Ovary (tissue), 9 donors: Measurements from ENCODE around the gene TRAF3. TPM values are rescaled to one million over a fixed set of nuclear protein-coding genes. Genes with fewer than 3 reads are reported as not detected.

ENCODE experiments used
- DNase-seq, 5 donors: peaks; one replicate each; pipeline ENCODE4 v3.0.0-alpha.2; 2019 to 2020
- H3K27ac ChIP-seq, 2 donors: fragments of 200-600 bp; one replicate each; pipeline versions ENCODE4 v1.5.1 to v1.8.0; 2019 to 2022
- H3K27me3 ChIP-seq: fragments of 200-600 bp; one replicate; pipeline ENCODE4 v1.8.0; 2022
- H3K36me3 ChIP-seq: fragments of 200-600 bp; sonication (generic); one replicate; pipeline ENCODE4 v1.5.1; 2019
- H3K4me1 ChIP-seq: one replicate; pipeline ENCODE4 v1.8.1; 2013; ENCODE audit warnings: mild to moderate bottlenecking, moderate library complexity; ENCODE audit not compliant: insufficient read depth
- H3K4me3 ChIP-seq: fragments of 200-600 bp; sonication (generic); one replicate; pipeline ENCODE4 v1.5.1; 2017
- H3K9me3 ChIP-seq, 2 donors: fragments of 200-600 bp in 1 of 2; sonication (generic) in 1 of 2; one replicate each; pipeline versions ENCODE4 v1.5.1 to v1.8.1; 2013 to 2019; ENCODE audit warnings: mild to moderate bottlenecking in 1 of 2, moderate library complexity in 1 of 2
- EP300 ChIP-seq: sonication (generic); formaldehyde crosslinking; IDR thresholded peaks from one replicate; pipeline ENCODE4 v1.6.1; 2017; ENCODE audit warnings: antibody characterized with exemption
- POLR2A ChIP-seq: fragments of 450-650 bp; IDR thresholded peaks from one replicate; pipeline ENCODE4 v1.6.1; 2017; ENCODE audit warnings: antibody characterized with exemption, mild to moderate bottlenecking, moderate library complexity
- WGBS, 3 donors: extraction: QIAGEN DNeasy Blood & Tissue Kit in 1 of 3; methylation state at CpG; one replicate each; pipeline versions ENCODE4 v1.1.5 to v1.1.7; 2013 to 2017; 5-methylcytosine and 5-hydroxymethylcytosine counted together
- intact Hi-C, 4 donors: fragments of 100-400 bp; cut with DNase I; formaldehyde crosslinking; loops; one replicate each; pipeline versions ENCODE4 v1.11.0 to v1.15.1; 2022 to 2023
- polyA plus RNA-seq, 2 donors: library from polyadenylated mRNA; stranded (reverse); fragments of 200-250 nt in 1 of 2; fragments of 350-450 nt in 1 of 2; fragmentation: Illumina TruSeq in 1 of 2; extraction: RNeasy Lipid Tissue Mini Kit (QIAGEN cat#74804) in 1 of 2; gene quantifications; one replicate each; pipeline ENCODE4 v1.2.3, GENCODE V29; 2013 to 2014
- total RNA-seq, 7 donors: library from RNA; depleted of rRNA in 2 of 7; stranded (reverse); fragments of >200 nt in 2 of 7; fragmentation: NEBNext Ultra II Directional in 3 of 7; extraction: Animal tissue kit (Norgen Biotek cat#: 25700) in 3 of 7; gene quantifications; one replicate each; pipeline versions ENCODE4 v1.1.0 to v1.2.4, GENCODE V29; 2016 to 2023
- TF ChIP-seq, protein P1 (sequence below), 3 donors: fragments of 450-650 bp in 2 of 3; fragments of 200-600 bp in 1 of 3; IDR thresholded peaks; one replicate each; pipeline versions ENCODE4 v1.5.1 to v1.8.0; 2016 to 2022; ENCODE audit warnings: antibody characterized with exemption in 3 of 3, mild to moderate bottlenecking in 1 of 3
- donor health status: DM: no; HTN: no; CAD: no; lungs with moderate emphysema.
- donor health status: DM: no; HTN: no; CAD: no.
- donor health status: Bipolar disorder and iron deficiency.
- donor health status: DM: yes; HTN: yes; CAD: no.
- donor health status: DM: no; HTN: no; CAD: no.
- donor health status: DM: yes; HTN: yes; CAD: no.

TRAF3 gene
- total and polyA plus RNA-seq, 9 donors = 2.9 to 17.0 (median 11.4) TPM

DNA sequence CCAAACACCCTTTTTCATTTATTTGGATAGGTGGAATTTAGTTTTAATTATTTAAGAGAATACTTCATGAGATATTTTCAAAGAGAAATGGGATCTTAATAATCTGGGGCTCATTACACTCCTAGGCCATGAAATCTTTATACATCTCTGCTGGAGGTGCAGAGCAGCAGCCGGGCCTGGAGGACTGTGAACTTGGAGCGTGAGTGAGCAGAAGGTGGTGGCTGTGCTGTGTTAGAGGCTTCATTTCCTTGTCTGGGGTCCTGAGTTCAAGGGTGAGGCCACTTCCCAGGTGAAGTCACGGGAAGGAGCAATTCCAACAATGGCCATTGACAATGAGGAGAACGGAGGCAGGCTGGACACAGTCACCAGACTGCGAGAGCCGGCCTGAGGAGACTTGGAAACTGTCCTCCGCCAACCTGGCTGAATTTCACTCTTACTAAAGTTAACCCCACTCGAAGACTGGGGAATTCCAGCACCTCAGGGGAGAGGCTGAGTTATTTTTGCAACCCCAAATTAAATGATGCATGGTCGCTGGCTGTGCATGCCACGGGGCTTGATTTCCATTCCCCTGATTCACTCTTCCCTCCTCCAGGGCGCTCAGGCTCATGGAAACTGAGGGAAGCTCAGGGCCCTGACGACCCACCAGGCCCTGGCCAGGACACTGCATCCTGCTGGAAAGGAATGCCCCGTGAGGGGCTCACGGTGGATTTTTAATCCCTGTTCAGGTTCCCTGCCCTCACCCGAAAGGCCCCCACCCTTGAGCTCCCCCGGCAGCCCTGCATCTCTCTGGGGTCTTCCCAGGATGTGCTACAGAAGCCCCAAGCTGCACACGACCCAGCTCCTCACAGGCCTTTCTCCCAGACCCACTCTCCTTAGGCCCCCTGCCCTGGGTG, 22.6 kb upstream of the TRAF3 start:
- no peak for DNase-seq
- H3K4me1 ChIP-seq = no peaks in the 10 kb centered on the region
- TF ChIP-seq POLR2A (no peak), EP300 (no peak)
- TF ChIP-seq, protein P1, sequence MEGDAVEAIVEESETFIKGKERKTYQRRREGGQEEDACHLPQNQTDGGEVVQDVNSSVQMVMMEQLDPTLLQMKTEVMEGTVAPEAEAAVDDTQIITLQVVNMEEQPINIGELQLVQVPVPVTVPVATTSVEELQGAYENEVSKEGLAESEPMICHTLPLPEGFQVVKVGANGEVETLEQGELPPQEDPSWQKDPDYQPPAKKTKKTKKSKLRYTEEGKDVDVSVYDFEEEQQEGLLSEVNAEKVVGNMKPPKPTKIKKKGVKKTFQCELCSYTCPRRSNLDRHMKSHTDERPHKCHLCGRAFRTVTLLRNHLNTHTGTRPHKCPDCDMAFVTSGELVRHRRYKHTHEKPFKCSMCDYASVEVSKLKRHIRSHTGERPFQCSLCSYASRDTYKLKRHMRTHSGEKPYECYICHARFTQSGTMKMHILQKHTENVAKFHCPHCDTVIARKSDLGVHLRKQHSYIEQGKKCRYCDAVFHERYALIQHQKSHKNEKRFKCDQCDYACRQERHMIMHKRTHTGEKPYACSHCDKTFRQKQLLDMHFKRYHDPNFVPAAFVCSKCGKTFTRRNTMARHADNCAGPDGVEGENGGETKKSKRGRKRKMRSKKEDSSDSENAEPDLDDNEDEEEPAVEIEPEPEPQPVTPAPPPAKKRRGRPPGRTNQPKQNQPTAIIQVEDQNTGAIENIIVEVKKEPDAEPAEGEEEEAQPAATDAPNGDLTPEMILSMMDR (IDR thresholded peaks at IDR 0.05) = no peak
- H3K9me3 ChIP-seq = no peaks in the 10 kb centered on the region
- no peak overlapping the region for H3K27ac ChIP-seq
- H3K27me3 ChIP-seq = no peaks in the 10 kb centered on the region
- H3K36me3 ChIP-seq = no peaks in the 10 kb centered on the region
- WGBS, 3 donors = 87 to 91% (median 90%) methylated on average over 17 of the region's 17 CpGs
- intact Hi-C loops = no loop called here
- H3K4me3 ChIP-seq = no peak overlapping the region

DNA sequence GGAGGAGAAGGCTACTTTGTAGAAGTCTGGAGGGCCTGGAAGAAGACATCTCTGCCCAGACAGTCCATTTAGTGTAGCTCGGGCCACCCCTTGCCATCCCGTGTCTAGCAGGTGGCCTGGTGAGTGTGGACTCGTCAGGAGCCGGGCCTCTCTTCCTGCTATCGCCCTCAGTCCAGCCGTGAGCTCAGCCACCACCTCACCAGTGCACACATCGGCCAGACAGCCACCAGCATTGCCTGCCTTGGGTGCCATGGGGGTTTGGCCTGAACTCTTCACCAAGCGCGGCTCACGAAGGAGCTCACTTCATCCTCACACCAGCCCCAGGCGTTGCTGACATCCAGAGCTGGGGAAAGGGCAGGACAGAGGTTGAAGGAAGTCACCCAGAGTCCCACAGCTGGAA, 19.6 kb upstream of the TRAF3 start:
- H3K4me3 ChIP-seq = no peak overlapping the region
- H3K36me3 ChIP-seq = no peaks in the 10 kb centered on the region
- no peaks in the 10 kb centered on the region for H3K9me3 ChIP-seq
- H3K27ac ChIP-seq = no peak overlapping the region
- H3K4me1 ChIP-seq = no peaks in the 10 kb centered on the region
- WGBS, 3 donors = 88 to 90% (median 90%) methylated on average over 11 of the region's 11 CpGs
- H3K27me3 ChIP-seq = no peaks in the 10 kb centered on the region
- TF ChIP-seq POLR2A (no peak), EP300 (no peak)
- TF ChIP-seq, protein P1 (IDR thresholded peaks at IDR 0.05) = no peak
- DNase-seq = no peak
- intact Hi-C loops = no loop called here

DNA sequence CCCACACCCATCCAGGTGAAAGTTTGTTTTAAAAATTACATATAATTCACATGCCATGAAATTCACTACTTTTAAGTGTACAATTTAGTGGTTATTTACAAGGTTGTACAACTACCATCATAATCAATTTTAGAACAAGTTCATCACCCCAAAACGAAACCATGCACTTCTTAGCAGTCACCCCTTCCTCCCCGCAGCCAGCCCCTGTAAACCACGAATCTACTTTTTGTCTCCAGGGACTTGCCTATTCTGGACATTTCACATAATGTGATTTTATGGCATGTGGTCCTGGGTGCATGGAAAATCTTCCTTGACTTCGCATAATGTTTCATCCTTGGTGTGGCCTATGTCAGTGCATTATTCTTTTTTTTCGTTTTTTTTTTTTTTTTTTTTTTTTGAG, 19.2 kb upstream of the TRAF3 start:
- Histone ChIP-seq H3K9me3 (no peaks in the 10 kb centered on the region), H3K27ac (no peak overlapping the region), H3K4me1 (no peaks in the 10 kb centered on the region), H3K4me3 (no peak overlapping the region), H3K27me3 (no peaks in the 10 kb centered on the region), H3K36me3 (no peaks in the 10 kb centered on the region)
- DNase-seq = no peak
- no peak for TF ChIP-seq EP300
- no peak for TF ChIP-seq POLR2A
- TF ChIP-seq, protein P1 (IDR thresholded peaks at IDR 0.05) = no peak
- WGBS, 3 donors = 78 to 85% (median 83%) methylated on average over 5 of the region's 5 CpGs
- intact Hi-C loops = no loop called here

DNA sequence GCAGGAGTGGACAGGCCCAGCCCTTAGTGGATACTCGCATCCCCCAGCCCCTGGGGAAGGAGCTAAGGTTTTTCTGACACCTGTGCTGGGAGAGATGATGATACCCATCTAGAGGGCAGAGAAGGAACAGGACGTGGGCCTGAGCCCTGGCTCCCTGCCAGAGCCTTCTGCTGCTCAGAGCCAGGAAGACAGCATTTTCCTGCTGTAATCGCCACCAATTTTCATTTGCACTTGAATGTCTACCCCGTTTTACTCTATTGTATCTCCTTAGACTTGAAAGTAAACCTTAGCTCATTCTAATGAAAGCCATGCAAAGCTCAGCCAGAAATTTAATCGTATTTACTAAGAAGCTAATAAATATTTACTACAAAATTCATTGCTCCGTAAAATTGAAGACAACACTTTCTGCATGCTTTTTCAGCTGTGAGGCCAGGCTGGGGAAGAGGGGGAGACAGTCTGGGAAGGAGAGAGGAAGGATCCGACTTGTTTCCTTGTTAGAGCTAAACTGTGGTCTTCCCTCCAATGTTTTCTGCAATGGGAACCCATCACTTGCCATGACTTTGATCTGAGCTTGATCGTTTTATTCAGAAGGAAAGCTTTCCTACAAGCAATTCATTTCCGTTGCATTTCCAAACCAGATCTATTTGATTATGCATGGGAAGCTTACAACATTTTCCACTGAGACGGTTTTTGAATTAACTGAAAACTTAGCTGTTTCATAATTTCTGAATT, 17.6 kb upstream of the TRAF3 start:
- intact Hi-C loops = no loop called here
- Histone ChIP-seq H3K9me3 (no peaks in the 10 kb centered on the region), H3K36me3 (no peaks in the 10 kb centered on the region), H3K4me3 (no peak overlapping the region), H3K27me3 (no peaks in the 10 kb centered on the region), H3K4me1 (no peaks in the 10 kb centered on the region), H3K27ac (no peak overlapping the region)
- WGBS, 3 donors = 22 to 36% (median 26%) methylated on average over 10 of the region's 10 CpGs
- TF ChIP-seq EP300 (no peak), POLR2A (no peak)
- TF ChIP-seq, protein P1 (IDR thresholded peaks at IDR 0.05) = no peak
- DNase-seq = no peak
